PC-3 (cell line): Measurements from ENCODE around the gene MYO1A.

ENCODE experiments used
- CTCF ChIP-seq: fragments of 300-600 bp; sonication (generic); conservative IDR thresholded peaks from 2 replicates; pipeline ENCODE4 v1.5.1; 2017; ENCODE audit warnings: antibody characterized with exemption, low read depth, mild to moderate bottlenecking, low read length
- EZH2 ChIP-seq: fragments of 300-600 bp; sonication (generic); IDR thresholded peaks from one replicate; pipeline ENCODE4 v1.6.1; 2017; ENCODE audit warnings: antibody characterized with exemption, mild to moderate bottlenecking, low read length; ENCODE audit not compliant: unreplicated experiment
- EZH2phosphoT487 ChIP-seq: fragments of 300-600 bp; sonication (generic); IDR thresholded peaks from 2 replicates; pipeline ENCODE4 v1.6.1; 2018; ENCODE audit warnings: mild to moderate bottlenecking, antibody characterized with exemption, low read length, borderline replicate concordance

GRCh38 chr12:56987551-56988053, 62.3 kb downstream of the MYO1A start:
- TF ChIP-seq CTCF, result peak; percentile 94
- TF ChIP-seq EZH2, result no peak
- no peak for TF ChIP-seq EZH2phosphoT487
